ENCODE data around the gene POTEJ. TPM values are rescaled to one million over a fixed set of nuclear protein-coding genes. Genes with fewer than 3 reads are reported as not detected.
"Not testable (repeated sequence)": the region's sequence is repeated elsewhere in the genome, so short reads cannot be mapped to it uniquely, and the experiment has no call there.

The POTEJ gene
- polyA plus RNA-seq, 5 donors: 0.11 to 0.64 (median 0.14) TPM; not detected in 1

GRCh38 chr2:130601648-130602302 is 9.5 kb upstream of the POTEJ start:
- not testable (repeated sequence) for DNase-seq

- not testable (repeated sequence) for DNase-seq
These were observed 2.8 kb upstream of the POTEJ start for GRCh38 chr2:130608276-130609001.

- DNase-seq: not testable (repeated sequence)
These were observed 2.0 kb upstream of the POTEJ start for GRCh38 chr2:130609002-130609920.

DNA sequence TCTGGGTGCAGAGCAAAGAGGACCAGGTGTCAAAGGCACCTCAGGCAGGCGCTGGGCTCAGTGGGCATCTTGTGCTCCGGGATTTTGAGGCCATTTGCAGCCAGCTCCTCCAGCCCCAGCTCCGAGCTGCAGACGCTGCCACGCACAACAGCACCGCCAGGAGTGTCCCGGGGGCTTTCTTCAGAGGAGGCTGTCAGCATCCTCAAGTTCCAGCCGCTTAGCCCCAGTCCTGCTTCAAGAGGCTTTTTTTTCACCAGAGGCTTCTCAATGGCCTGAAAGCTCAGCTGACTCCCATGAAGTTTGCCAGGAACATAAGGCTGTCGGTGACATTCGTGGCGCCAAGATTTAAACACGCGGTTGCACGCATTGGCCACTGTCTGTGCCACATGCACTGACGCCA is 754 bp upstream of the POTEJ start:
- not testable (repeated sequence) for DNase-seq

GRCh38 chr2:130628784-130629475 is 17.7 kb downstream of the POTEJ start:
- not testable (repeated sequence) for DNase-seq

DNA sequence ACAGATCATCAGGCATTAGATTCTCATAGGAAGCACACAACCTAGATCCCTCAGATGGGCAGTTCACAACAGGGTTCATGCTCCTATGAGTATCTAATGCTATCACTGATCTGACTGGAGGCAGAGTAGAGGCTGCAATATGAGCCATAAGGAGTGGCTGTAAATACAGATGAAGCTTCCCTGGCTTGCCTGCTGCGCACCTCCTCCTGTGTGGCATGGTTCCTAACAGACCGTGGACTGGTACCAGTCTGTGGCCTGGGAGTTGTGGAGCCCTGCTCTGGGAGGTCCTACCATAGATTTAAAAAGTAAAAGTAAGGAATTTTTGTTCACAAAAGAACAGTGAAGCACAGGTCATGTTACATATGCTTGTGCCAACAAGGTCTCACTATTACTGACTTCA is 27.7 kb downstream of the POTEJ start:
- DNase-seq: not testable (repeated sequence)

GRCh38 chr2:130641688-130642087 is 30.4 kb downstream of the POTEJ start:
- DNase-seq: not testable (repeated sequence)

GRCh38 chr2:130649285-130649684 is 38.0 kb downstream of the POTEJ start:
- DNase-seq: not testable (repeated sequence)

GRCh38 chr2:130664506-130664905 is 53.3 kb downstream of the POTEJ start:
- DNase-seq: not testable (repeated sequence)

DNA sequence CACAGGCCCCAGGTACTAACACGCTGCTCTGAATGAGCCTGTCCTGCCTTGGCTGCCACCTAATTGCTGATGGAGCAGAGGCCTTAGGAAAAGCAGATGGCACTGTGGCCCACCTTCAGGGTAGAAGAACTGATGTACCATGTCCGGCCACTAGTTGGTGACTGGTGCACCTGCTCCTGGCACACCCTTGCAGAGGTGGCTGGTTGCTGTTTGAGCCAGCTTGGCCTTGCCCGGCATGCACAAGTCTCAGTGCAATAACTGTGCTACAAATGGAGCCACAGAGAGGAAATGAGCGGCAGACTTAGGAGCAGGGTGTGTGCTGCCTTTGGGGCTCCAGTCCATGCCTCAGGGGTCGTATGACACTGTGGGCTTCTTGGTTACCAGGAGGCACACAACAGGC is 54.4 kb downstream of the POTEJ start:
- DNase-seq: not testable (repeated sequence)

DNA sequence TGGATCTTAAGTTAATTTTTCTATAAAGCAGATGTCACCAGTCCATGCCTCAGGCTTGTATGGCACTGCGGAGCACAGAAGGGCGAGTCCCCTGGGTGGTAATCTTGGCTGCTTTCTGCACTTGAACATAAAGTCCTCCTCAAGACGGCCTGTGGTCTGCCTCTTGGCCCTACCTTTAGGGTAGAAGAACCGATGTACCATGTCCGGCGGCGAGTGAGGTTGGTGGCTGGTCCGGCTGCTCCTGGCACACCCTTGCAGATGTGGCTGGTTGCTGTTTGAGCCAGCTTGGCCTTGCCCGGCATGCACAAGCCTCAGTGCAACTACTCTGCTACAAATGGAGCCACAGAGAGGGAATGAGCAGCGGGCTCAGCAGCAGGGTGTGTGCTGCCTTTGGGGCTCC is 56.3 kb downstream of the POTEJ start:
- DNase-seq: not testable (repeated sequence)

GRCh38 chr2:130670026-130670745 is 58.9 kb downstream of the POTEJ start:
- DNase-seq: not testable (repeated sequence)

DNA sequence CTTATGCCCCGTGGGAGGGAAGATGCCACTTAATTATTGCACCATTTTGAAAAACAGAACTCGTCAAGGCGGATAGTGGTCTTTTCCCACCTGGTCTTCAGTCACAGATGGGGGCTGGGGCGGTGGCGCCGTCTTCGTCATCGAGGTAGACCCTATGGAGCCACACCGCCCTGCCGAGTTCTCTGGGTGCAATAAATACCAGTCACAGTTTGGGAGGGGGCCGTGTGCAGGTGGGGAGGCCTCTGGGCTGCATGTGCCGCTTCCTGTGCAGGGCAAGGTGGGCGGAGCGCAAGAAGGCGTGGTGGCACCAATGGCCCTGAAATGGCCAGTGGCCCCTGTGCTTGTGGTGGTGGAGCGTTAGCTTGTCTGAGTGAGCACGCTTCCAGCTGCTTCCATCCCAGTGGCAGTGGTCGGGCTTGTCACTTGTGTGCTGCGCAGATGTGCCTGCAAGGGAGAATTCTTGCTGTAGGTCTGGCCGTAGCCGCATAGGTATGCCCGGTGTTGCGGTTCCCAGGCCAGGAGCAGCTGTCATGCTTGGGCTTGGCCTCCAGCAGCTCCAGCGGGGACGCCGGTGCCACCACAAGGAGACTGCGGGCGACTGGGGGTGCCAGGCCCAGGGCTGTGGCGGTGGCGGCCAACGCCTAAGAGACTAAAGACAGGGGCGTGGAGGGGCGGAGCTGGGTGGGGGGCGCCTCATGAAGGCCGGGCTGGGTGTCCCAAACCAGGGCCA is 81.0 kb downstream of the POTEJ start:
- DNase-seq: not testable (repeated sequence)

- DNase-seq: peak in 1 of 2 donors; percentile 0
These were observed 82.2 kb downstream of the POTEJ start for GRCh38 chr2:130693474-130693873.

DNA sequence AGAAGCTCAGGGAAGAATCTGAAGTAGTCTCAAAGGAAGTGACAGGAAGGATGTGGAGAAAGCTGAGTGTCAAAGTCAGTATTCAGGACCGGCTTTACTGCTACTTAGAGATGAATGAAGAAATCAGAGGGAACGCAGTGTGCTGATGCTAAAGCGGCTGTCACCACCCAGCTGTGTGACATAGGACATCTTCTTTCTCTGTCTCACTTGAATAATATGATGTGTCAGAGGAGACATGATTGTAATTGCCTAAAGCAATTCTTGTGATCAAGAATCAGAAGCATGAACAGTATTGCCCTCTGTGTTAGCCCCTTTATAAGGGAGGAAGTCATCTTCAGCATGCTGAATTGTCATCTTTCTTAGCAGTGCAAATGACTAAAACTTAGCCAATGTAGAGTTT is 92.0 kb downstream of the POTEJ start:
- not testable (repeated sequence) for DNase-seq

Other genes starting within 250 kb of the POTEJ start
- gene POTEI, start 102.1 kb upstream of the POTEJ start, polyA plus RNA-seq (ENCODE audit: insufficient read depth in 1 of 5, insufficient read length in 5 of 5, low replicate concordance in 1 of 5): under 1 TPM; 0.23 to 0.90 (median 0.57) TPM
- not detected for gene CFC1B, start 90.2 kb upstream of the POTEJ start, polyA plus RNA-seq (ENCODE audit: insufficient read depth in 1 of 5, insufficient read length in 5 of 5, low replicate concordance in 1 of 5)
- 10 to 100 TPM in 2 of 5 donors, 1 to 10 TPM in 3; 4.4 to 11.2 (median 7.9) TPM for gene CFC1, start 11.9 kb upstream of the POTEJ start, polyA plus RNA-seq (ENCODE audit: insufficient read depth in 1 of 5, insufficient read length in 5 of 5, low replicate concordance in 1 of 5)
- gene GPR148, start 117.6 kb downstream of the POTEJ start, polyA plus RNA-seq (ENCODE audit: insufficient read depth in 1 of 5, insufficient read length in 5 of 5, low replicate concordance in 1 of 5): not detected
- gene AMER3, start 144.1 kb downstream of the POTEJ start, polyA plus RNA-seq (ENCODE audit: insufficient read depth in 1 of 5, insufficient read length in 5 of 5, low replicate concordance in 1 of 5): under 1 TPM; 0.06 to 0.18 (median 0.07) TPM
- gene ARHGEF4, start 225.5 kb downstream of the POTEJ start, polyA plus RNA-seq (ENCODE audit: insufficient read depth in 1 of 5, insufficient read length in 5 of 5, low replicate concordance in 1 of 5): 1 to 10 TPM; 2.0 to 4.1 (median 2.7) TPM